GM19455 (cell line): ENCODE results near the gene RNF166.

Experiments
- ATAC-seq: cut with Tn5 transposase; IDR thresholded peaks from one replicate; pipeline ENCODE4 v1.9.1; 2021; ENCODE audit not compliant: unreplicated experiment

RNF166 gene, protein sequence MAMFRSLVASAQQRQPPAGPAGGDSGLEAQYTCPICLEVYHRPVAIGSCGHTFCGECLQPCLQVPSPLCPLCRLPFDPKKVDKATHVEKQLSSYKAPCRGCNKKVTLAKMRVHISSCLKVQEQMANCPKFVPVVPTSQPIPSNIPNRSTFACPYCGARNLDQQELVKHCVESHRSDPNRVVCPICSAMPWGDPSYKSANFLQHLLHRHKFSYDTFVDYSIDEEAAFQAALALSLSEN

DNA sequence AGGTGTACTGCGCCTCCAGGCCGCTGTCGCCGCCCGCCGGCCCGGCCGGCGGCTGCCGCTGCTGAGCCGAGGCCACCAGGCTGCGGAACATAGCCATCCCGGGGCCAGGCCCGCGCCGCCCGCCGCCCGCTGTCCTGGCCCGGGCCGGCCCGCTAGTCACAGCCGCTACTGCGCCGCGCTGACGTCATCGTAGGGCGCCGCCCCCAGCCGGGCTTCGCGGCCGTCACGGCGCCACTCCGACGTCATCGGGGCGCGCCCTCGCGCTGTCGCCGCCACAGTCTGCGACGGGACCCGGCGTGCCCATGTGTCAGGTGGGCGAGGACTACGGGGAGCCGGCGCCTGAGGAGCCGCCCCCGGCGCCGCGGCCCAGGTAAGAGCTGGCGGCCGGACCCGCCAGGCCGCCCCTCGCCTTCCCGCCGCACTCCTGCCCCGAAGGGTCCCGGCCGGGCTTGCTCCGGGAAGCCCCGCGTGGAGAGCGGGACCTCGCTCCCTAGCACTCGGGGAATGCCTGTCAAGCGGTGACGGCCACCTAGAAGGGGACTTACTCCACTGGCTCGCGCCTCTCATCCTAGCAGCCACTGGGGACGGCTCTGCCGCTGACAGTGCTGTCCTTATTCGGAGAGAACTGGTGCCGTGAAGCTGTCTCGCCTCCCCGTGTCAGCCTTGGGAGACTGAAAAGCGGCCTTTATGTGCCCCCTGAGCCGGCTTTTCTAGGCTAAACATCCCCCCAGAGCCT is at the start of gene RNF166, which contains the start of gene CTU2:
RNF166 (minus strand) TSS at position 180 of the 736 bp plus-strand sequence; CDS start at position 97, 83 bp downstream.
CTU2 (plus strand) TSS at position 275 of the 736 bp plus-strand sequence; CDS start at position 303, 28 bp downstream.
- peak; percentile 55 for ATAC-seq

DNA sequence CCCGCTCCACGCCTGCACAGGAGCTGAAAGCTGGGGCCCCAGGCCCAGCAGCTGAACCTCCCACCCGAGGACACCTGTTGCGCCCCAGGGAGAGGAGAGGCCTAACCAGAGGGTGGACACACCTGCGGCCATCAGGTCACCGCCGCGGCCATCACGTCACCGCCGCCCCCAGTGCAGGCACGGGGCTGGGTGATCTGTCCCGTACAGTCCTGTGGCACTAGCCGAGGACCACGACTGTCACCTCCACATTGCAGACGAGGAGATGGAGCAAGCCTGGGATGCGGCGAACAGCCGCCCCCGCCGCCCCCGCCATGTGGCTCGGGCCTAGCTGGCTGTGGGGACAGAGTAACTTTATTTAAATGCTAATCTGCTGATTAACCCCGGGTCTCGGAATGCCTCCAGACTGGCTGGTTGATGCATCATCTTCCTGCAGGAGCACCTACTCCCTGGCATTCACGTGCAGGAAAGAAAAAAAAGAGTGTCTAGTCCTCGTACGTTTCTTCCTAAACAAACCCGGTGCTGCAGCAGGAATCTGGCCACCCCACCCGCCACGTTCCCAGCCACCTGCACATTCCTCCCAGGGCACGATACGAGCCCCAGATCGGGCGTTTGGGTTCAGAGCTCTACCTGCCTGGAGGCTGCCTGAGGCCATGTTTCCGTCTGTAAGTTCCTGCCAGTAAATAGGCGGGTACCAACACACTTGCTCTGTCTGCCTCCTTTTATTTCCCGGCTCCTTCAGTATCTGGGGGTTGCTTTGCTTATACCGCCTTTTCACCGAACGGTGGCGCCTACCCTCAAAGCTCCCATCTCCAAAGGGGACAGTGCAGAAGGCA is 48.9 kb upstream of the RNF166 start:
- ATAC-seq: no peak

DNA sequence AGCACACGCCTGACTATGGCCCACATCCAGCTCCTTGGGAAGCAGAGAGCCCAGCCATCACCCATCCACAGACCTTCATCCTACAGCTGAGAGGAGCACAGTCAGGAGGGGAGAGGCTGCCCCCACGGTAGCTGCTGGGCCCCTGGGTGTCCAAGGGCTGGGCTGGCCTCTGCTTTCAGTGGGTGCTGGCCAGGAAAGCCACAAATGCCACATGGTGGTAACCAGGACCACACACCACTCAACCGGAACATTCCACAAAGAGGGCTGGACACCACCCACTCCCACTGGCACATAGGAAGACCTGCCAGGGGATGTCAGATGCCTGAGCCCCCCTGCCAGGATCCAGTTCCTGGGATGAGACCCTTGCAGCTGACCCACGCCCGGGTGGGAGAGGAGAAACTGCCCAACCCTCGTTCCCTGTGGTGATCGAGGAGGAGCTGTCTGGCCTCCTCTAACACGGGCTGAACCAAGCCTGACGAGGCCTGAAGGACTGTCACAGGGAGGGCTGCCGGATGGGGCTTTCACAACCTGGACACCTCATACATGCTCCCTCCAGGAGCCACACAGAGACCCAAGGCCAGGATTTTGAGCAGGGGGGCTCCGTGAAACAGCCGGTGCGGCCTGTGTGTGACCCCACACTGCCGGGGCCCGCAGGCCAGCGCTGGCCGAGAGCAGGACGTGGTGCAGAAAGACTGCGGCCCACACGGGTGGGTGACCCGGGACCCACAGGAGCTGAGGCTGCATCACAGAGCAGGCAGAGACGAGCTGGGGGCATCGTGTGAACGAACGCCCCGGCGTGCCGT is 48.1 kb upstream of the RNF166 start:
- ATAC-seq: no peak

DNA sequence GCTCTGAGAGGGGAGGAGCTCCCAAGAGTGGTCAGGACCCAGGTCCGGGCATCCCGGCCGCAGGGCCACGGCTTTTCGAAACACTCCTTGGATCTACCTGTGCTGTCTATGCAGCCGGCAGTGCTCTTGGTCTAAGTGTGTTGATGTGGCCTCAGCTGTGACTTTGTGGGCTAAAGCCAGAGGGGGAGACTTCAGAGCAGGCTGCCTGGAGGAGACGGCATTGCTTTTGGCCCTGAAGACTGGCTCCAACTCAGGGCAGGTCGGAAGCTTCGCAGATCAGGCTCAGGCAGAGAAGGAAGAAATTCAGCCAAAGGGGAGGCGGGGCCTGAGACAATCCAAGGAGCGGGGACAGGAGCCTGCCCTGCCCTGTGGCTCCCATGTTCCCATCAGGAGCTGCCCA is 47.4 kb upstream of the RNF166 start:
- no peak for ATAC-seq

DNA sequence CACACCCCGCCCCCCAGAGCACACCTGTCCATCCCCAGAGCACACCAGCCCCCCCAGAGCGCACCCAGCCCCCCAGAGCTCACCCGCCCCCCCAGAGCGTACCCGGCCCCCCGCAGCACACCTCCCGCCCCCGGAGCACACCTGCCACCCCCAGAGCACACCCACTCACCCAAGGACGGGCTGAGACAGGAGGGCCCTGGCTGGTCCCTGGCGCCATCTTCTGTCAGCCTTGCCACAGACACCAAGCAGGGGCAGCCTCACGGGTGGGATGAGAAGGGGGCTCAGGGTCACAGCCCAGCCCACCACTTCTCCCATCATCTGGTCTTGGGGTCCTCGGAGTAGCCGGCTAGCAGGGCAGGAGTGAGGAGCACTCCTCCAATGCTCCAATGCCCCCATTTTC is 47.0 kb upstream of the RNF166 start:
- ATAC-seq: no peak

DNA sequence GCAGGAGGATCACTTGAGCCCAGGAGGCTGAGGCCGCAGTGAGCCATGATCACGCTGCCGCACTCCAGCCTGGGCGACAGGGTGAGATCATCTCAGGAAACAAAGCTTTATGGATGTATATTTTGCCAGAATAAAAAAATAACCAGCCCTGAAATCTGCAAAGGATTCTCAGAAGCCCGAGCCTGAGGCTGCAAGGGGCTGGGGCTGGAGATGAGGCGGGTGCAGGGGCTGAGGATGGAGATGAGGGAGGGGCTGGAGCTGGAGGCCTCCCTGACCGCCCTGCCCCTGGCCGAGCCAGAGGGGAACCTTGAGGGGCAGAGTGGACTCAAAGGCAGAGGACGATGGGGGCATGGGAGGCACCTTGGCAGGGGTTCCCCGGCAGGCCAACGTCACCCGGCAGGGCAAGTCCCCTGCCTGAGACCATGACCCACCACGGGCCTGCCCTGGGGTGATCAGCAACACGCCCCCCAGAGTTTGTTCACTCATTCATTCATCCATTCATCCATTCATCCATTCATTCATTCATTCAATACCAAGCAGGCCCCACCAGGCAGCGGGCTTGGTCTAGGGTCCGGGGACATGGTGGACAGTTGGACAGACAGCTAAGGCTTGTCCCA is 46.3 kb upstream of the RNF166 start:
- no peak for ATAC-seq

DNA sequence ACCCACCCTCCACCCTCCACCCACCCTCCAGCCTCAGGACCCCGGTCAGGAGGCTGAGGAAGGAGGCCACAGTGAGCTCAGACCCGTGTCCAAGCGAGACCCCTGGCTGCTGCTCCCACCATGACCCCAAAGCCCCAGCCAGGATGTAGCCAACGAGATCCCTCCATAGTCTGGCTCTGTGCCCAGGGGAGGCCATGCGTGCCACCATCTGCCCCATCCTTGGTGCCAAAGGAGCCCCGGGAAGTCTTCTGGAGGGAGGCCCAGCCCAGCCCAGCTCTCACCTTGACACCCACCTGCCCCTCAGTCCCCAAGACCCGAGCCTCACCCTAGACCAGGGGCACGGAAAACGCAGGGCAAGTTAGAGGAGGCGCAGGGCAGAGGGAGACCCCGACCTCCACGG is 44.6 kb upstream of the RNF166 start:
- no peak for ATAC-seq

DNA sequence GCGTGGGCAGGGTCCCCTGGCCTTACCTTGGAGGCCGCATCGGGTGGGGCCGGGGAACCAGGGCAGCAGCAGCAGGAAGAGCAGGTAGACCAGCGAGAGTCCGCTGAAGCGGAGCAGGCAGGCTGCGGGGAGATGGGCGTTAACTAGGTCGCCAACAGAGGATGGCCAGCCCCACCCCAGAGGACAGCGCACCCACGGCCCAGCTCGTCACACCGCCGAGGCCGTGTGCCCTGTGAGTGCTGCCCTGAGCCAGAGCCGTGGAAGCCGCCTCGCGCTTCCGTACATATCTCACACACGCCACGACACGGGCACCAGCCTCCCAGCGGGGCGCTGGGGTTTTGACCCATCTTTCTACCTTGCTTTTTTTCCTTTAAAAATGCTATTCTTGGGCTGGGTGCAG is 43.1 kb upstream of the RNF166 start:
- no peak for ATAC-seq

DNA sequence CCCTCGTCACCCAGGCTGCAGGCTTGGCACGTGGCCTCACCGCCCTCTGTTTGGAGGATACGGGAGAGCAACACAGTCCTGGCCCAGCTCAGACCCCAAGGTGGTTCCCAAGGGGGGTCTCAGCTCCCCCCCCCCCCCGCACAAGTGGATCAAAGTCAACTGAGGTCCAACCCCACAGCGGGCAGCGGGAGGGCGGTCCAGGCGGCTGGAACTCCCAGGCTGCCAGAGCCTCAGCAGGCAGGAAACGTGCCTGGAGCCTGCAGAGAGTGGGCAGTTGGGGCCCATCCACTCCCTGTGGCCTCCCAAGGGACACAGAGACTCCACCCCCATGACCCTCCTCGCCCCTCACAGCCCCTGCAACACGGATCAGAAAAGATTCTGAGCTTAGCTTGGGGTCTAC is 42.2 kb upstream of the RNF166 start:
- no peak for ATAC-seq

DNA sequence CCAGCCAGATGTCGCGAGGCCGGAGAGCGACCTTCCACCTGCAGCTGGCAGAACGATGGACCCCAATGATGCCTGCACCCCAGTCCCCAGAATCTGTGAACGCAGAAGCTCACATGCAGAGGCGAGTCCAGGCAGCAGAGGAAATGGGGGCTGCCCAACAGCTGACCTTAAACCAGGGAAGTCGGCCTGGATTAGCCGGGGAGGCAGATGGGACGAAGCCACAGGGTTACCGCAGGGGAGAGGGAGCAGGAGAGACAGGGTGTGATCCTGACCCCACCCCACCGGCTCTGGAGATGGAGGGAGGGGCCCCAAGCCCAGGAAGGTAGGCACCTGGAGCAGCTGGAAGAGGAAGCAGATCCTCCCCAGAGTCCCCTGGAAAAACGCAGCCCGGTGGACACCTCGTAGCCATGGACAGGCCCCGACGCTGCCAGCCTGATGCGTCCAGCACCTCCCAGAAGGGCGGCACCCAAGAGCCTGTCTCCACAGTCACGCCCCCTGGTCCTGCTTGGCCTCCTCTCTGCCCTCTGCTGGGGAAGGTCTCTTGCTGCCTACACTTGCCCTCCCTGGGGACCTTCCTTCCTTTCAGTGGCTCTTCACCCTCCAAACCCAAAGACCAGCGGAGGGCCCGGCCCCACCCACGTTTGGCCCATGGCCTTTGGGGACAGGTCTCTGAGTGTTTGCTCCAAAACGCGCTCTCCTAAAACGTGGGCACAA is 41.5 kb upstream of the RNF166 start:
- ATAC-seq: no peak

DNA sequence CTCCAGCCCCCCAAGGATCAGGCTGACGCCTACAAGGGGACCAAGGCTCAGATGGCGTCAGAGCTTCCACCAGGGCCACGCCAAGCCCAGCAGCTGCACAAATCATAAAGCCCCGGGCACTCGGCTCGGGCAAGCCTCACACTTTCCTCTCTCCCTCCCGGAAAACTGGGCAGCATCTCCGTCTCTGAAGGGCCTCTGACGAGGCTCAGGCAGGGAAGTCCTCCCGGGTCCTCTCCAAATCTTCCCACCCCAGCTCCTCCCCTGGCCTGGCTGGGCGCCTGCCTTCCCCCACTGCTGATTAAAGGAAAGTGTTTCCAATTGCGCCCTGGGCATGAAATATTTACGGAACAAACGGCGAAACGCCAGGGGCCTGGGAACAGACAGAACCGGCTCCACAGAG is 40.3 kb upstream of the RNF166 start:
- ATAC-seq: no peak

DNA sequence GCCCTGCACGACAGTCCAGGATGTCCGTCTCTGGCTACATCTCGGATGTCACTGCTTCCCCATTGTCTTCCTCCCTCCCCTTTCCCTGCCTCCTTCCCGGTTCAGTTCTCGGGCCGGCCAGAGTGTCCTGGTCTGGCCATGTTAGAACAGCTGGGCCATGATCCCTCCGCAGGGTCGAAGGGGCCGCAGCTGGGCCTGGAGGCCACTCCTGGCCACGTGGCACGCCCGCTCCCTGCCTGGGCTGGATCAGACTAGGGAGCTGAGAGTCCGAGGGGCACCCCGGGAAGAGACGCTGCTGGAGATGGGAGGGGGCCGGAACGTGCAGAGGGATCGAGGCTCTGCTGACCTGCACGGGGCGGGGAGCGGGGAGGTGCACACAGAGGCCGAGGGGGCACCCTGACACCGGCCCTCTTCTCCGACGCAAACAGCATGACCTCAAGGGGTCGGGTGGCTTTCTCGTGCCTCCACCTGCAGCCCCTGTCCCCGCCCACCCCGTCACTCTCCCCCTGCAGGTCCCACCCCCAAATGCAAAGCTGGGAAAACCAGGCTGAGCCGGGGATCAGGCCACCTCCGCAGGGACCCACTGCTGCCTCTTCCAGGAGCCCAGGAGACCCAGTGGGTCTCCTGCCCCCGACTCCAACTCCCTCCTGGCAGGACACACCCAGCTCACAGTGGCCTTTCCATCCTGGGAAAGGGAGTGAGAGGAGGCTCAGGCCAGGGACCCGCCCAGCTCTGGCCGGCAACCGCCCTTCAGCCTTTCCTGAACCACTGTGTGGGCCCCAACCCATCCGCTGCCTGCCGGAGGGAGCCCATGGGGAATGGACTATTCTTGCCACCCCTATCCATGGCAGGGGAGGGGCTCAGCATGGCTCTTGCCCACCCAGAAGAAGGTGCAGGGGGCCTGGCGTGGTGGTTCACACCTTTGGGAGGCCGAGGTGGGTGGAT is 38.6 kb upstream of the RNF166 start:
- ATAC-seq: no peak

DNA sequence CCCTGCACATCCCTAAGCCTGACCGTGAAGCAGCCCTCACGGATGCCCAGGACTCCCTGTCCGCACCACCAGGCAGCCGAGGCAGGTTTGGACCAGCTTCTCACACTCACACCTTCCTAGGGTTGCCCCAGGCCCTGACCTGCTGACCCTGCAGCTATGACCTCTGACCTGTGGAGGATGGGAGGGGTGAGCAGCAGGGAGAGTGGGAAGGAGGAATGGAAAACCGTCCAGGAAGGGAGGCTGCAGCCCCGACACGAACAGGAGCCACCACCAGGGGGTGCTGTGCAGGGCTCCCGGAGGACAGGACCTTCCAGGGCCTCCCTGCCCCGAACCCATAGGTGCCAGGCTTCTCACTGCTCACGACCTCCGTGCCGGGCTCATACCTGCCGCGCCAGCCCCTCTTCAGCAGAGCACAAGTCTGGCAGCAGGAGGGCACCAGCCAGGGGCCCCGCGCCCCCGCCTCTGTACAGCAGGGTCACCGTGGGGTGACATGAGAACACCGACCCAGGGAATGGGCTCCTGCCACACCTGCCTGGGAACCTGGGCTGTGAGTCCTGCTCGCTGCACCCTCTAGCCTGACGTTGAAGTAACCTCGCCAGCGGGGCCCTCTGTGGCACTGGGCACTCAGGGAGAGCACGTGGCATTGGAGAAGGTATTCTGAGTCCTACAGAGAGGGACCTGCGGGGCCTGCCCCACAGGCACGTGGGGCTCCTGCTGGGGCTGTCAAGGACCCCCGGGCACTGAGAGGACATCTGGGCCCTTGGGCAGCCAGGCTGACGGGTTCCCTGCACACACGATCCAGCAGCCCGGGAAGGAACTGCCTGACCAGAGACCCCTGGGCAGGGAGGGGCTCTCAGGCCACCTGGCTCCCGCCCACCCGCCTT is 37.7 kb upstream of the RNF166 start:
- ATAC-seq: no peak

DNA sequence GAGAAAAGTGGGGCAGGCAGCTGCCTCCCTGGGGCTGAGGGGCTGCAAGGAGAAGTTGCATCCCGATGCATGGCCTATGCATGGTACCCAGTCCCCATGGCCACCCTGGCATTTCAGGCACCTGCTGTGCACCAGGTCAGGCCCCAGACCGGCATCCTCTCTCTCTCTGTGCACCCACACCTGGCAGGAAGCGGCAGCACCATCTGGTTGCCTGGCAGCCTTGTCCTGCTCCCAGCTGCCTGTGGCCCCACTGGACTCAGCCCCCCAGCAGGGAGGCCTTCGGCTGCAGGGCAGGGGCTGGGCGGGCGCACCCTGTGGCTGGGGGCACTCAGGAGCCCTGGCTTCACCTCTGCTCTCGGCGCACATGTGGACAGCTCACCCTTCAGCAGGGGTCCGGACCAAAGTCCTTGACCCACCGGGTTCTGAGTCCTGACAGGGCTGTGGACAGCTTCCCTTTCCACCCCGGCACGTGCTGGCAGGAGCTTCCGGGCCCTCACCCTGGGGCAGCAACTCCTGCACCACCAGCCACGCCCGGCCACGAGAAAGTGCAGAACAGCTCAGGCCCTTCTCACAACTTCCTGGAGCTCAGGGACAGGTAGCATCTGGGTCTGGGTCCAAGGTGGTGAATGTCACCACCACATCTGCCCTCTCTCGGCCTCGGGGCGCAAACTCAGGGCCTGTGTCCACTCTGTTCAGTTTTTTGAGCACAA is 36.8 kb upstream of the RNF166 start:
- ATAC-seq: no peak

DNA sequence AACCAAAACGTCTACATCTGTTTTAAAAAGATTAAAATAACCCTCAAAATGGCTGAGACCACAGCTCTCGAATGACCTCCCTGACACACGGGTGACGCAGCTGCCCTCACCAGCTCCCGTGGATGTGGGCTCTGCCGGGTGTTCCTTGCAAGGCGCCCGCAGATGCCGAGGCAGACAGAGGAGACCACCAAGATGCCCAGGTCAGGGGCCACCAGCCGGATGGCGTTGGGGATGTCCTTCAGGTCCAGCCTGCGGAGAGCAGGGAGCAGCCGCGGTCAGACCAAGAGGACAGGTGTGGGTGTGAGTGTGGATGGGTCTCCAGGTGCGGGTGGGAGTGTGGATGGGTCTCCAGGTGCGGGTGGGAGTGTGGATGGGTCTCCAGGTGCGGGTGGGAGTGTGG is 35.2 kb upstream of the RNF166 start:
- ATAC-seq: no peak

DNA sequence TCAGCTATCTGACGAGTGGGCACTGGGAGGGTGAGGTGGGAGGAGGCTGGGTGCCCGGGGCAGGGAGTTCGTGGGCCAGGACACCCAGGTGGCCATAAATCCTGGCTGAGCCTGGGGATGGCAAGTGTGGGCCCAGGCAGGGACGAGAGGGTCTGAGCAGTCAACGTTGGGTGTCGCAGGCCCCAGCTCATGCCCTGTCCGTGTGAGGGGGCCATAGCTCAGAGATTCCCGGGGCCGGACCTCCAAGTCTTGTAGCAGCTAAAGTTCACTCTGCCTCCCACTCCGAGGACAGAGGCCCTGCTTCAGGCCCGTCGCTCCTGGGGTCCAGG is 34.5 kb upstream of the RNF166 start:
- ATAC-seq: no peak

DNA sequence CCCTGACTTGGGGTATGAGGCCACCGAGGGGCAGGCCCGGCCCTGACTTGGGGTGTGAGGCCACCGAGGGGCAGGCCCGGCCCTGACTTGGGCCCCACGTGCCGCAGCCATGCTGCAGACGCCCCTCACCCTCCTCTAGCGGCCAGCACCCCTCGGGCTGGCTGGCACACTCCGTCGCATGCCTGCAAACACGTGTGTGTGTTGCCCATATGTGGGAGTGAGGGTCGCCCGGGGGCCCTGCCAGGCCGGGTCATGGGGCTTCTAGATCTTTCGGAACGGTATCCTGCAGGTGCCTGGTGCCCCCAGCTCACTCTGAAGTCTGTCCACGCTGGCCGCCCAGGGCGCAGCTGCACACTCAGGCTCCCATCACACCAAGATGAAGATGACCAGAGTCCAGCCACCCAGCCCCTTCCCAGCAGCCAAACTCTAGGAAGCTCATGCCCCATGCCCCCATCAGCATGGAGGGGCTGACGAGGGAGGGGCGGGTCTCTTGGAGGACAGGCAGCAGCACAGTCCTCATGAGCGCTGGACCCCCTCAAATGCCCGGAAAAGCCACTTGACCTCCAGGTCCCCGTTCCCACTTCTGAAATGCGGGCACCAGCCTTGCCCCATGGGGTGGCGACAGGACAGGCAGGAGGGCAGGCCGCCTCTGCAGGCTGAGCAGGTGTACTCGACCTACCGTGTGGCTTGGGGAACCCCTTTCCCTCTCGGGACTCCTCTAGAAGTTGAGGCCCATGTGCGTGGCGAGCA is 33.9 kb upstream of the RNF166 start:
- no peak for ATAC-seq
